Pons (tissue), 1 donor: ENCODE results near the gene TGM3.

ENCODE experiments used
- DNase-seq: peaks from one replicate; pipeline ENCODE4 v3.0.0-alpha.2; 2016; ENCODE audit warnings: low spot score

The TGM3 gene

DNA sequence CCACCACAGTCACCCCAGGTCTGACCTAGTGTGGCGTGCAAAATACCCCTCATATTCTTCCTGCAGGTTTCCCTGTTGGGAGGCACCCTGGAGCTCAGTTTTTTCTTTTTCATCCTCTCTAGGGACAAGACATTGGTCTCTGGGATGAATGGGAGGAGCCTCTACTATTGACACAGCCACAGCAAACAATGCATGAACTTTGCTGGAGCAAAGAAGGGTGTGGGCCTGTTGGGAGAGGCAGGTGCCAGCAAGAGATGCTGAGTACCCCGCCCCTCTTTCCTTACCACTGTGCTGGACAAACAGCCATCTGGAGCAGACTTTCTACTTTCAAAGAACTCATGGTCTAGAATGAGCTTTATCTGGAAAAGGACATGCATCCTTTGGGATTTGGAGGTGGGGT is 10.1 kb downstream of the TGM3 start:
- no peak for DNase-seq

DNA sequence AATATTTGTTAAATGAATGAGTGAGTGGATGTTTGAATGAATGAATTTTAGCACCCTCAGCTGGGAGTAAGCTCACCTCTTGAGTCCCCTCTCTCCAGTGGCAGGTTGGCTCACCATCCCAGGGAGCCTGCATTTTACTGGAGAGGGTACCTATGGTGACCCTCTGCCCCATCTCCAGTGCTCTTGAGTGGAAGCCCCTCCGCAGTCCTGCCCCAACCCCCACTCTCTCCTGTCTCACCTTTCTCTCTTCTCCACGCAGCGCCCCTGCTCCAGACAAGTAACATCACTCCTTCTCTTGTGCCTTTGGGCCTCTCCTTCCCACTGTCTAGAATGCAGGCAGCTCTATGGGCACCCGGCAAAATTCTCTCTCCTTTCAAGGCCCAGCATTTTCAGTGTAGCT is 11.3 kb downstream of the TGM3 start:
- no peak for DNase-seq

DNA sequence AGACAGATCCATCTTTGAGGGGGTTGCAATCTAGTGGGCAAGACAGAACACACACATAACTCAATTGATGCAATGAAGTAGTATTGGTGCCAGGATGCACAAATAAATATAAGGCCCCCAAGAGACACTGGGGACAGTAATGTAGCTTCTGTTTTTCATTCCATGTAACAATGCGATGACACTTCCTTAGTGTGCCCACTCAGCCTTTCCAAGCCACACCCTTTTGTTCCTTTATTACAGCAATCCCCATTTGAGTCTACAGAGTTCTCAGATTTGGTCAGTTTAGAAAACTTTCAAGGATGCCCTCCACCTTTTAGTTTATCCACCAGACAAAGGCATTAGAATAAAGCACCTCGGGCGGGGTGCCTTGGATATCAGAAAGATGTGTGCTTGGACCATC is 15.5 kb downstream of the TGM3 start:
- no peak for DNase-seq

DNA sequence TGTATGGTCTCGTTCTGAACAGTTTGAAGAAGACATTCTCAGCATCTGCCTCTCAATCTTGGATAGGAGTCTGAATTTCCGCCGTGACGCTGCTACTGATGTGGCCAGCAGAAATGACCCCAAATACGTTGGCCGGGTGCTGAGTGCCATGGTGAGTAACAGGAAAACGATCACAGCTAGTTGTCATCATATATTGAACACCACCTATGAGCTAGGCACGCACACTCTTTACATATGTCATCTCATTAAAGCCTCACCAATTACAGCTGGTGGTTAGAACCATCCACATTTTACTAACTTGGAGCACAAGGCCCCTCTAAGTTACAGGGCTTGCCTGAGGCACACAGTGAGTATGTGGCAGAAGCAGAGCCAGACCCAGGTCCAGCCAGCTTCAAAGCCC is 17.1 kb downstream of the TGM3 start:
- no peak for DNase-seq

DNA sequence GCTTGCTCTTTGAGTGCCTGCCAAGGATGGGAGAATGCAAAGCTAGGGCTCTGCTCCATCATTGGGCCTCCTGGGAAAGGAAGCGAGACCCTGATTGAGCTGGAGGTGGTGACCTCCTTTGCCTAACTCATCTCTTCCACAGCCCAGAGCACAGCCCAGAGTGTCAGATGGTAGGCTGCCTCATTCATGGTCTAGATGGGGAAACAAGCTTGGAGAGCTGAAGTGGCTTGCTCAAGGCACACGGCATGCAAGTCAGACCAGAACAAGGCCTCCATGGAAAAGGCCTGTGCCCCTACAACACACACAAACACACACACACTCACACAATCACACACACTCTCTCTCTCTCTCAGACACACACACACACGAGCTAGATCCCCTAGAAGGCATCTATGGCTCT is 17.5 kb downstream of the TGM3 start:
- DNase-seq: no peak

DNA sequence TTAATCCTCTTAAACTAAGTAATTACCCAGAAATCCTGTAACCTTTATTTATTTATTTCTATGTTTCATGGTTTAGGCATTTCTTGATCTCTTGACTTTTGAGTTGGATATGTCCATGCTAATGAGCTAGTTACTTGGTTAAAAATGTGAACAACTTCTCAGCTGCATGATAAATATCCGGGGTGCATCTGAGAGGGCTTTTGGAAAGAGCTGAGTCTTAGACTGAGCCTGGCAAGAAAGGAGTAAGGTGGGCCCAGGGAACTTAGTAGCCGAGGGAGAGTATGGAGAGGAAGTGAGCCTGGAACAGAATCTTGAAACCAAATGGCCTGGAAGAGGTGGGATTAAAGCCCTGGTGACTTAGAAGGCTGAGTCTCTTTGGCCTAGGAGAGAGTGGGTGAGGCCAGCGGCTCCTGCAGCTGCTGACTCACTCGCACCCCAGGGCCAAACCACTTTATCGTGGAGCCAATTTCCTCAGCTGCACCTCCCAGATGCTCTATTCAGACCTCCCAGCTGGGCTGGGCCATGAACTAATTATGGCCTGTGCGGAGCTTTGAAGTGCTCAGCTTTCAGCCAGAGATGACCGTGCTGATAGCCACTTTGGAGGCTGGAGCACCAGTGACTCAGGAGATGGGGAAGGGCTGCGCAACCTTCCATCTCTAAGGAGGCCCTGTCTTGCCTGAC is 19.1 kb downstream of the TGM3 start:
- DNase-seq: no peak

DNA sequence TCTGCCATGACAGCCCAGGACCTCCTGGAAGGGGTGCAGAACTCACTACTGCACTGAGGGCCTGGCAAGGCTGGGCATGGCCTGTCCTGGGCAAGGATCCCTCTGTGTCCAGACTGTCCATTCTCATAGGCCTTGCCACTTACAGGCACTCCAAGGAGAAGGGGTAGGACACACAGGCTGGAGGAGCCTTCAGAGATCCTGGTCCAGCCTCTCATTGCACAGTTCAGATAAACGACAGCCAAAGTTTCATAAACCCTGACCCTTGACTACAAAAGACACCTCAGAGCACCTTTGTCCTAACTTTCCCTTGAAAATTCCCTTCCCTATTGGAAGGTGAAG is 19.6 kb downstream of the TGM3 start:
- no peak for DNase-seq

DNA sequence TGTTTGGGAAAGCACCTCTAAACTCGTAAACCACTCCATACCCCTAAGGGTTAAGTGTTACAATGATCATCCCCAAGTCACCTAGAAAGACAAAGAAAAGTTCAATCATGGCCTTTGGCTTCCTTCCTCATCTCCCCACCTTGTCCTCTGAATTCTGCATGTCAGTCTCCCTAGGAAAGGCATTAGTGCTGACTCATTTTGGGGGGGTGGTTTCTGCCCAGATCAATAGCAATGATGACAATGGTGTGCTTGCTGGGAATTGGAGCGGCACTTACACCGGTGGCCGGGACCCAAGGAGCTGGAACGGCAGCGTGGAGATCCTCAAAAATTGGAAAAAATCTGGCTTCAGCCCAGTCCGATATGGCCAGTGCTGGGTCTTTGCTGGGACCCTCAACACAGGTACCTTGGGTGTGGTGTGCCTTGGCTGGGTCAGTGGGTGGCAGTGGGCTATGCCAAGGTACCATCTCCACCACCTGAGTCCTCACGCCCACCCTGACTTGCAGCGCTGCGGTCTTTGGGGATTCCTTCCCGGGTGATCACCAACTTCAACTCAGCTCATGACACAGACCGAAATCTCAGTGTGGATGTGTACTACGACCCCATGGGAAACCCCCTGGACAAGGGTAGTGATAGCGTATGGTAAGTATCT is 21.2 kb downstream of the TGM3 start:
- DNase-seq: no peak

DNA sequence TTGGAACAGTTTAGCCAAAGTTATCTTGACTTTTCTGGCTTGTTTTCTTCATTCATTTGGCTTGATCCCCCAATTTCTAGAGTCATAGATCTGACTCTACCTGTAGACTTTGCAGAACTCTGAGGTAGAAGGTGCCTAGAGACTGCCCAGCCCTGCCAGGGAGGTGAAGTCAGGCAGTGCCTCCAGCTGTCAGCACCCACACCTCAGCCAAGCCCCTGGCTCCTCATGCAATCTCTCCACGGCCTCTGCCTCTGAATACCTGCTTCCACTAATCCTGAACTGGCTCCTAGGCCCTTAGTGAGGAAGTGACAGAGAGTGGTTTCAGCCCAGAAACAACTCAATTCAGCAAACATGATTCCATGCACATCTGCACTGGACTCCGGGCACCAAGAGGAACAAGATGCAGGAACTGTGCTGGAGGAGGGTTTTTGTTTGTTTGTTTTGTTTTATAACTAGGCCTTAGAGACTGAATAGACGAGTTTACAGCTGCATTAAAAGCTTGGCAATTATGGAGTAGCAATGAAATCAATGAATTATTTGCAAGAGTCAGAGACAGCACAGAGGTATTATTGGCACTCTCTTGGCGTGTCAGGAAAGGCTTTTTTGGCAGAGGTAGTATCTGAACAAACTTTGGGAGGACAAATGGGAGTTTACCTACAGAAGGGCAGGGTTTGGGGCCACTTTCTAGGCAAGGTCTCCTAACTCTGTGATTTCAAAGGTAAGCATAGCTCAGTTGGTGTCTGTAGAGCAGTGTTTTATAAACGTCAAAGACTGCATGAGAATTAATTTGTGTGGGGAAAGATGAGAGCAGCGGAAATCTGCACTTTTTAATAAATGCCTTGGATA is 25.2 kb downstream of the TGM3 start:
- no peak for DNase-seq

DNA sequence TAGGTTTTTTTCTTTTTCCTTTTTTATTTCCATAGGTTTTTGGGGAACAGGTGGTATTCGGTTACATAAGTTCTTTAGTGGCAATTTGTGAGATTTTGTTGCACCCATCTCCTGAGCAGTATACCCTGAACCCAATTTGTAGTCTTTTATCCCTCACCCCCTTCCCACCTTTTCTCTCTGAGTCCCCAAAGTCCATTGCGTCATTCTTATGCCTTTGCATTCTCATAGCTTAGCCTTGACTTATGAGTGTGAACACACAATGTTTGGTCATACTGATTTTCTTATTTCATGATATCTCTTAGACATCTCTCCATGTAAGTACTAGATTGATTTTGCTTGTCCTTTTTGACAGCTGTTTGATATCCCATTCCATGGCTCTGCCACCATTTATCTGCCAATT is 27.2 kb downstream of the TGM3 start:
- DNase-seq: no peak

DNA sequence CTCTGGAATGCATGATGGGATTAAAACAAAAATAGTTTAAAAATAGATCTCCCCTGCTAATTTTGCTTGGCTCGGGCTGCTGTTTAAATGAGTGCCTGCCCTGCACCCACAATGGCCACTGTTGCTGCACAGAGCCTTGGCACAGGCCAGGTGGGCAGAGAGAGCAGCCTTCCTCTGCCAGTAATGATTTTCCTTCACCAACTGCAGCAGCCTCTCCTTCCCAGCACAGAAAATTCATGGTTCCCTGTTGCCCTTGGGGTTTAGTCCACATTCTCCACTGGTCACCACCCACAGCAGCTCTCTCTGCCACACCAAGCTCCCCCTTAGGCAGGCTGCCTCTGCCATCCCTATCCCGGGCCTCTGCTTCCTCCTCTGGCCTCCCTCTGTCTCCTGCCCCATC is 30.2 kb downstream of the TGM3 start:
- DNase-seq: no peak

DNA sequence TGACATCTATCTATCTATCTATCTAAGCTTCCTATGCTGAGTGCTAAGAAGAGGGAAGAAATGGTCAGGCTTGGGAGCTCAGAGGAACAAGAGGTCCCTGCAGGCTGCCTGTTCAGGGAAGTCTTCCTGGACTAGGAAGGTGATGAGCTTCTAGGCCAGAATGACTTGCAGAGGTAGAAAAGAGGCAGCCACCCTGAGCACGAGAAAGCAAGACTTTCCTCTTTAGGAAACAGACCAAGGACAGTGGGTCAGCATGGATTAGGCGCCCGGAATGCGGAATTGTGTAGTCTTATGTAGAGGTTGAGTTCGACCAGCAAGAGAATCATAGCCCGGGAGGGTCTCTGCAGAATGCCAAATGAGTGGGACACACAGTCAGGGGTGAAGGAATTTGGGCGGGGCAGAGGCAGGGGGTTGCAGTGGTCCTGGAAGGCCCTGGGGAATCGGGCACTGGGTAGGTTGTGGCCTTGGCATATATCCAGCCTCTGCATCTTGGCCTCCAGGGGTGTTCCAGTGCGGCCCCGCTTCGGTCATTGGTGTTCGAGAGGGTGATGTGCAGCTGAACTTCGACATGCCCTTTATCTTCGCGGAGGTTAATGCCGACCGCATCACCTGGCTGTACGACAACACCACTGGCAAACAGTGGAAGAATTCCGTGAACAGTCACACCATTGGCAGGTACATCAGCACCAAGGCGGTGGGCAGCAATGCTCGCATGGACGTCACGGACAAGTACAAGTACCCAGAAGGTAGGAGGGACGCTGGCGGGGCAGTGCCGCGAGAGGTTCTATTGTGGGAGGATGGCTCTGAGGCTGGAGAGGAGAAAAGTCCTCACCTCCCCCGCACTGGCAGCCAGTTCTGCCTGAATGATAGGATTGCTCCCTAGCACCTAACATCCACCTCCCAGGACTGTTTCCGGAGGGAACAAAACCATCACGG is 32.1 kb downstream of the TGM3 start:
- no peak for DNase-seq

DNA sequence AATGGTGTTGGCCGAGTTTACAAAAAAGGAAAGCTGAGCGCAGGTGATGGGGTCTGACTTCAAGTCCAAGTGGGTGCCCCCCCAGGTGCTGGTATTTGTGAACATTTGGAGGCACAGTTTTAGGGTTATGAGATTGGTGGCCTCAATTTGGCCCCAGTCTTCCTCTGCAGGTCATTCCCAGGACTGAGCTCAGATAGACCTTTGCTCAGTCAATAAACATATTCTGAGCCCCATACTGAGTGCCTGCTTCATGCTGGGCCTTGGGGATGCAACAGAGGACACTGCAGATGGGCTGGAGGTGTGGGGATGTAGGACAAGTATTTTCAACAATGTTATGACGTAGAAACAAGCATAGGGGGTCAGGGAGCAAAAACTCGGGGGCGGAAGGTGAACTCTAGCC is 33.5 kb downstream of the TGM3 start:
- DNase-seq: no peak

DNA sequence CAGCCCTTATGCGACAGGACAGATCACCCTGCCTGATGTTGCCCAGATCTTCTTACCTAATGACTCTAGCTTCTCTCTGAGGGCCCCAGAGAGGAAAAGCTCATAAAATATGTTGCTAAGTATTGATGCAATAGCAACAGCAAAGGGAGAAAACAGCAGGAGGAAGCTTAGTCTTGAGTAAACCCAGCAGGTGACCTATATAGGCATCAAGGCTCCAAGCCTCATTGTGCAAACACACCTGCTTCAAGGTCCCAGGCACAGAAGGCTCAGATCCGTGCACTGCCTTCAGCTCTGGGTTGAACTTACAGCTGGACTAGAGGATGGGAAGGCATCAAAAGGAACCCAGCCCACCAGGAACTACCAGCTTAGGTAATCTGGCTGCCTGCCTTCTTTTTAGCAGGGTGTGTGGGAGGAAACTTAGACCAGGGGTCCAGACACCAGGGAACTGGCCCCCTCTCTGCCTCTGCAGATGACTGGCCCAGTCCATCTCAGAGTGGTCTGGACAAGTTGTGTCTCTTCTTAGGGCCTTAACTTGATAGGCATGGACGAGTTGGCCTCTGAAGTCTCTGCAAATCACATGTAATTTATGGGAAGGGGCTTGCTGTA is 34.4 kb downstream of the TGM3 start:
- DNase-seq: no peak

DNA sequence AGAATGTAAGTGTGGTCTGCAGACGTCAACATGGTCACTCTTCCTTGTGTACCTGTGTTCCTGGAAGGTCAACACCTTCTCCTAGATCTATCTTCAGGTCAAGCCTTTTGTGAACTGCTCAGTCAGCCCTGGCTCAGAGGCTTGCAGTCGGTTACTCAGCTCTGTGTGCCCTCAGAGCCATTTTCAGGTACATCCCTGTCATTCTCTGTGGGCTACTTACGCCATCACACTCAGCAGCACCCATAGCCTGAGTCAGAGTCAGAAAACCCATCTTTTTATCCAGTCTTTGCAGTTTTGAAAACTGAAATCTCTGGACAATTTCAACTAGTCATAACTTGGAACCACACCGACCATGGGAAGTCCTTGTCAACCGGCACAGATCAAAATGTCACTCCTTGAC is 35.3 kb downstream of the TGM3 start:
- no peak for DNase-seq

DNA sequence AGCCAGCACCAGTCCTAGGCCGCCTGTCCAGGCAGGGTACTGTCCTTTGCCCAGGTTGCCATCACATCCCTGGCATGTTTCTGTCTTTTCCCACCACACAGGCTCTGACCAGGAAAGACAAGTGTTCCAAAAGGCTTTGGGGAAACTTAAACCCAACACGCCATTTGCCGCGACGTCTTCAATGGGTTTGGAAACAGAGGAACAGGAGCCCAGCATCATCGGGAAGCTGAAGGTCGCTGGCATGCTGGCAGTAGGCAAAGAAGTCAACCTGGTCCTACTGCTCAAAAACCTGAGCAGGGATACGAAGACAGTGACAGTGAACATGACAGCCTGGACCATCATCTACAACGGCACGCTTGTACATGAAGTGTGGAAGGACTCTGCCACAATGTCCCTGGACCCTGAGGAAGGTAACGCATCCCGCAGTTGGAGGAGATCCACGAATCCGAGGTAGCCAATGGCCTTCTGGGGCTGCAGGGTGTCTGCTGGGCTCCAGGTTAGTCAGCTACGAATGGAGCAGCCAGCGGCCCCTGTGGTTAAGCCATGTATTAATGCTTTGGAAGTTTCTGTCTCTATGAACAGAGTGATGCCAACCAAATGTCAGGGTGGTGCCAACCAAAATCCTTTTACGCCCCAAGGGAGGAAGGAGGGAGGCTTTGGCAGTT is 36.2 kb downstream of the TGM3 start:
- DNase-seq: no peak

DNA sequence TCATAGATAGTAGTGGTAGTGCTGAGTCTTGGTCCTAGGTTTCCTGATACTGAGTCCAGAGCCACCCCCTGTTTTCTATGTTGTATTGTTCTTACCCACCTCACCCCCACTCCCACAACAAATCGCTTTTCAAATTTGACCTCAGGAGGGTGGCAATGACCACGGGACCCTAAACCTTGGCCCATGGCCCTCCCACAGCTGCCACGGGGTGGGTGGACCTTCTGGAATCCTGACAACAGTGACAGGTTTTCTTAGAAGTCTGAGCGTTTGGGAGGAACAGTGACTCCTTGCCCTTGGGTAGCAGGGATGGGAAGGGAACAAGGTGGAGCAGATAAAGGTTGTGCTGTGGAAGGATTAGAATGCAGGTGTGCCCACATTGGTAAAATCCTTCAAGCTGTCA is 36.9 kb downstream of the TGM3 start:
- DNase-seq: no peak

DNA sequence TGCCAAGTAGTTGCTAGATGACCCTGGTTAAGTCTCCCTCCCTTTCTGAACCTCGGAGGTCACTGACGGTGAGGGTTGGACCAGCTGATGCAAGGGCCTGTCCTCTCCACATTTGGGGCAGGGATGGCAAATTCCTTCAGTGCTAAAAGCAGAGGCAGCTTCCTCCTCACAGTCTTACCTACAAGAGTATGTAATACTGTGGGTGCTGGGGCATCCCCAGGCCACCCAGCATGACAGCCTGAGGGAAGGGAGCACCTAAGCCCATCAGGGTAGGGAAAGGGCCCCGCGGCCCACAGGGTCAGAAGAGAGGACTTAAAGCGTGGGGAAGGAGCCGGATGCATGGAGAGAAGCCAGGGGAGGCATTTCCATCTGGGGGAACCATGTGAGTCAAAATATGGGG is 38.0 kb downstream of the TGM3 start:
- no peak for DNase-seq

DNA sequence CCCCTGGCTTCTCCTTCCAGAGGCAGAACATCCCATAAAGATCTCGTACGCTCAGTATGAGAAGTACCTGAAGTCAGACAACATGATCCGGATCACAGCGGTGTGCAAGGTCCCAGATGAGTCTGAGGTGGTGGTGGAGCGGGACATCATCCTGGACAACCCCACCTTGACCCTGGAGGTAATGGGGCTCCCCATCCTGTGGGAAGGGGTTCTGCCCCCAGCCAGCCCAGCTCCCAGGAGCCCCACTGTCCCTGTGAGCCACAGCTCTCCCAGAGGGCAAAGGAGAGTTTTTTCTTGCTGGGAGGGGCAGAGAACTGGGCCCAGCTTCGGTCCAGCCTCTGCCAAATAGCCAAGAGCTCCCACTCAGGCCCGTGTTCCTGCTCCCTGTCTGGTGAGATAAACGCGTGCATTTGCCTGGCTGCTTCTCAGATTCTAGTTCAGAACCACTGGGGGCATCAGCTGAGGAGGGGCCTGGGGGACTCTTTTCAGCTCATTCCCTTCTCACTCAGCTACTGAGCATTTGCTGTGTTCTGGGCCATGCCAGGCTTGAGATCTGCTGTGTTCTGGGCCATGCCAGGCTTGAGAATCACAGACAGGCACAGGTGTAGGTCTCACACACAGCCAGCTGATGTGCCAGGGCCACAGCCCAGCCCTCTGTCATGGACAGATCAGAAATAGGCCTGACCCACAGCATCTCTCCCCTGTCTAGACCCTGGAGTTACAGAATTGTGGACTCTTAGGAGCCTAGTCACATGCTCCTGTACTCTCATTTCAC is 39.5 kb downstream of the TGM3 start:
- no peak for DNase-seq

DNA sequence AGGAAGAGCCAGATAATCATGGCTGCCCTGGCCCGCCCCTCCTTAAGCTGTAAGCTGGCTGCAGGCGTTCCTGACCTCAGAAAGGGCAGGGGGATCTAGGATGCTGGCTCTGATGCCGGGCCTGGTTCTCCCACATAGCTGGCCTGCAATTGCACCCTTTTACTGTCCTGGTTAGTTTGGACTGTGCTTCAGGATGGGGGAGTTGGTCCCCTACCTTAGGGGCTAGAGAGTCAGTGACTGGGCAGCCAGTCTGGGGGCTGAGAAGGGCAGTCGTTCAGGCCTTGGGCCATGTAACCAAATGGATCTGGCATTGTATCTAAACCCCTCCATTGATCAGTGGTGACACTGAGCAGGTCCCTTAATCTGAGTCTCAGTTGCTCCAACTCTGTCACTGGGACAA is 40.7 kb downstream of the TGM3 start:
- no peak for DNase-seq

DNA sequence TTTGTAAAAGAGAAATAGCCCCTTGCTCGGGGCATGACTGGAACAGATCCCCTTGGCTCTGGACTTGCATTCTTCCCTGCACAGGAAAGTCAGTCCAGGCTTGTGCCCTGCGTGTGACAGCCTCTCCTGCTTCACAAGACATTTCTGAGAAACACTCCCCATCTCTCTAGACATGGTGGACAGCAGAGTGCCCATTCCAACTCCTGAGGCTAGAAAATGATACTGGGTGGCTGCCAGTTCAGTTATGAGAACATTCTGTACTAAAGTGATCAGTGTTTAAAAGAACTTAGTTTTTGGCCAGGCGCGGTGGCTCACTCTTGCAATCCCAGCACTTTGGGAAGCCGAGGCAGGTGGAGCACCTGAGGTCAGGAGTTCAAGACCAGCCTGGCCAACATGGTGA is 41.3 kb downstream of the TGM3 start:
- no peak for DNase-seq
